Activated naive CD4-positive, alpha-beta T cell (primary cell): Measurements from ENCODE around the gene UBE2M.
"Not testable (repeated sequence)": the region's sequence is repeated elsewhere in the genome, so short reads cannot be mapped to it uniquely, and the experiment has no call there.

ENCODE experiments used
- DNase-seq, 4 experiments: peaks; one replicate each; lab custom pipeline; 2025; lab: John Stamatoyannopoulos, UW

UBE2M gene

GRCh38 chr19:58558066-58558622 lies at the start of gene UBE2M:
Gene UBE2M, minus strand, starts transcription at chr19:58558611. Its CDS starts 230 bp downstream, at chr19:58558381.
- DNase-seq = no peak

- DNase-seq = not testable (repeated sequence)
Measured at GRCh38 chr19:58607213-58607612, 48.8 kb upstream of the UBE2M start.

GRCh38 chr19:58606251-58606896 lies 48.0 kb upstream of the UBE2M start:
- not testable (repeated sequence) for DNase-seq

- no peak for DNase-seq
Measured at GRCh38 chr19:58586133-58586765, 27.8 kb upstream of the UBE2M start.

GRCh38 chr19:58585442-58586132 lies 27.2 kb upstream of the UBE2M start:
- no peak for DNase-seq

GRCh38 chr19:58584498-58585441 lies 26.4 kb upstream of the UBE2M start:
- DNase-seq = no peak

GRCh38 chr19:58582985-58583384 lies 24.6 kb upstream of the UBE2M start:
- no peak for DNase-seq

GRCh38 chr19:58581227-58582141 lies 23.1 kb upstream of the UBE2M start:
- DNase-seq = no peak

- DNase-seq = no peak
Measured at GRCh38 chr19:58579473-58580142, 21.2 kb upstream of the UBE2M start.

GRCh38 chr19:58578012-58578925 lies 19.9 kb upstream of the UBE2M start:
- DNase-seq = no peak

- not testable (repeated sequence) for DNase-seq
Measured at GRCh38 chr19:58577581-58577980, 19.2 kb upstream of the UBE2M start.

GRCh38 chr19:58575183-58576041 lies 17.0 kb upstream of the UBE2M start:
- no peak for DNase-seq

- no peak for DNase-seq
Measured at GRCh38 chr19:58573658-58574164, 15.3 kb upstream of the UBE2M start.

GRCh38 chr19:58572818-58573657 lies 14.6 kb upstream of the UBE2M start, which contains the start of gene MZF1:
Gene MZF1, minus strand, starts transcription at chr19:58573335. Its CDS starts 1,946 bp downstream, at chr19:58571389.
- DNase-seq = no peak

GRCh38 chr19:58572026-58572817 lies 13.8 kb upstream of the UBE2M start:
- no peak for DNase-seq

GRCh38 chr19:58571575-58571947 lies 13.2 kb upstream of the UBE2M start:
- no peak for DNase-seq
